GM06990 (cell line): ENCODE measurements around the gene PAFAH1B2.
A peak's percentile ranks its signal among the peaks of the same experiment; 100 is the strongest.

Experiments
- DNase-seq: peaks from one replicate; pipeline ENCODE4 v3.0.0-alpha.2; 2011; ENCODE audit not compliant: insufficient read length; ENCODE audit errors: extremely low read depth
- H3K27me3 ChIP-seq: replicated peaks from 2 replicates; pipeline ENCODE4 v1.6.0; 2011; ENCODE audit warnings: low read length; ENCODE audit not compliant: control insufficient read depth, insufficient read depth
- H3K36me3 ChIP-seq: 2 replicates; pipeline ENCODE4 v1.5.1; 2011; ENCODE audit warnings: low read length; ENCODE audit not compliant: control insufficient read depth, insufficient read depth
- H3K4me3 ChIP-seq: replicated peaks from 2 replicates; pipeline ENCODE4 v1.5.1; 2011; ENCODE audit warnings: low read depth, mild to moderate bottlenecking, control low read depth, low read length
- TF ChIP-seq, protein P1 (sequence below): IDR thresholded peaks from 2 replicates; pipeline ENCODE4 v1.5.1; 2011; ENCODE audit warnings: low read length, control low read depth, mild to moderate bottlenecking, inconsistent platforms; ENCODE audit not compliant: insufficient read depth, poor library complexity, severe bottlenecking

Gene PAFAH1B2, protein sequence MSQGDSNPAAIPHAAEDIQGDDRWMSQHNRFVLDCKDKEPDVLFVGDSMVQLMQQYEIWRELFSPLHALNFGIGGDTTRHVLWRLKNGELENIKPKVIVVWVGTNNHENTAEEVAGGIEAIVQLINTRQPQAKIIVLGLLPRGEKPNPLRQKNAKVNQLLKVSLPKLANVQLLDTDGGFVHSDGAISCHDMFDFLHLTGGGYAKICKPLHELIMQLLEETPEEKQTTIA

DNA sequence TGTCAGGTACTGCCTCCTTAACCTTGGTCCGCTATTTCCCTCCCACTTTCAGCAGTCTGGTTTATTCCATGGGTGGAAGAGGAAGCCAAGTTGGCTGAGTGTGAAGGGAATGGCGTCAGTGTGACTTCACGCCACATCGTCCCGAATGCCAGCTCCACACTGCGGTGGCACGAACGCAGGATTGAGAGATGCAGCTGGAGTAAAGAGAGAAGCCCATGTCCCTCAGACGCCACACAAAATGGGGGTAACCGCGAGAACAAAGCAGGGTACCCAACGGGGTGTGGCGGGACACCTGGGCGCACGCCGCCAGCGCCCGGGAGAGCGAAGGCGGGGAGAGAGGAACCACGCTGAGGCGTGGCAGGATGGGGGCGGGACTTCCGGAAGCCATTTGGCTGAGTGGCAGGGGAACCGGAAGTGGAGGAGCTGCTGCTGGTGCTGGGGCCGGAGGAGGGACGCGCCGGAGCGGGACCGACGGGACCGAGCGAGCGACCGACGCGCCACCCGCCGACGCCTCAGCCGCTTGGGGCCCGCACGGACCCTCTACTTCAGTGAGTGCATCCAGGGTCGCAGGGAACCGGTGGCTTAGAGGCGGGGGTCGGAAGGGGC is at the start of gene PAFAH1B2:
PAFAH1B2 (plus strand) TSS at position 417 of the 606 bp plus-strand sequence. CDS start 8,161 bp downstream, outside the sequence.
- Histone ChIP-seq H3K27me3 (no peaks in the 10 kb centered on the region), H3K36me3 (peaks cover 2% of the 10 kb centered on the region), H3K4me3 (peak within 1 kb of the TSS; percentile 94)
- peak; percentile 94 for DNase-seq
- TF ChIP-seq, protein P1, sequence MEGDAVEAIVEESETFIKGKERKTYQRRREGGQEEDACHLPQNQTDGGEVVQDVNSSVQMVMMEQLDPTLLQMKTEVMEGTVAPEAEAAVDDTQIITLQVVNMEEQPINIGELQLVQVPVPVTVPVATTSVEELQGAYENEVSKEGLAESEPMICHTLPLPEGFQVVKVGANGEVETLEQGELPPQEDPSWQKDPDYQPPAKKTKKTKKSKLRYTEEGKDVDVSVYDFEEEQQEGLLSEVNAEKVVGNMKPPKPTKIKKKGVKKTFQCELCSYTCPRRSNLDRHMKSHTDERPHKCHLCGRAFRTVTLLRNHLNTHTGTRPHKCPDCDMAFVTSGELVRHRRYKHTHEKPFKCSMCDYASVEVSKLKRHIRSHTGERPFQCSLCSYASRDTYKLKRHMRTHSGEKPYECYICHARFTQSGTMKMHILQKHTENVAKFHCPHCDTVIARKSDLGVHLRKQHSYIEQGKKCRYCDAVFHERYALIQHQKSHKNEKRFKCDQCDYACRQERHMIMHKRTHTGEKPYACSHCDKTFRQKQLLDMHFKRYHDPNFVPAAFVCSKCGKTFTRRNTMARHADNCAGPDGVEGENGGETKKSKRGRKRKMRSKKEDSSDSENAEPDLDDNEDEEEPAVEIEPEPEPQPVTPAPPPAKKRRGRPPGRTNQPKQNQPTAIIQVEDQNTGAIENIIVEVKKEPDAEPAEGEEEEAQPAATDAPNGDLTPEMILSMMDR = no peak

DNA sequence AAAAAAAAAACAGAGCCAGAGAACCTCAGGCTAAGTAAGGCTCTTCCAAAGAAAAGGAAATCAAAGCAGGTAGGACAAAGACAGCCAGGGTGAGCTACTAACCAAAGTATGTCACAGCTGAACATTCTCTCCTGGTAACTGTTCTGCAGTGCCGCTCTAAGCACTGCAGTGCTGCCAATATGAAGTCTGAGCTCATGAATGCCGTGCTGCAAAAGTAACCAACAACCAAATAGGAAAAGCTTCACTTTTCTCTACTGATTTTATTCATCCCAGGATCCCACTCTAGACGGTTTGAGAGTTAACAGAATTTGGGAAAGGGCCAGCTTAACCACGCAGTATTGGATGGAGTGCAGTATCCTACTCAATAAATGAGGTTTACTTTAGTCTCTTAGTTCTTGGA is 49.3 kb upstream of the PAFAH1B2 start:
- DNase-seq = no peak
- Histone ChIP-seq H3K4me3 (no peak overlapping the region), H3K27me3 (no peaks in the 10 kb centered on the region), H3K36me3 (no peaks in the 10 kb centered on the region)
- TF ChIP-seq, protein P1 = no peak

DNA sequence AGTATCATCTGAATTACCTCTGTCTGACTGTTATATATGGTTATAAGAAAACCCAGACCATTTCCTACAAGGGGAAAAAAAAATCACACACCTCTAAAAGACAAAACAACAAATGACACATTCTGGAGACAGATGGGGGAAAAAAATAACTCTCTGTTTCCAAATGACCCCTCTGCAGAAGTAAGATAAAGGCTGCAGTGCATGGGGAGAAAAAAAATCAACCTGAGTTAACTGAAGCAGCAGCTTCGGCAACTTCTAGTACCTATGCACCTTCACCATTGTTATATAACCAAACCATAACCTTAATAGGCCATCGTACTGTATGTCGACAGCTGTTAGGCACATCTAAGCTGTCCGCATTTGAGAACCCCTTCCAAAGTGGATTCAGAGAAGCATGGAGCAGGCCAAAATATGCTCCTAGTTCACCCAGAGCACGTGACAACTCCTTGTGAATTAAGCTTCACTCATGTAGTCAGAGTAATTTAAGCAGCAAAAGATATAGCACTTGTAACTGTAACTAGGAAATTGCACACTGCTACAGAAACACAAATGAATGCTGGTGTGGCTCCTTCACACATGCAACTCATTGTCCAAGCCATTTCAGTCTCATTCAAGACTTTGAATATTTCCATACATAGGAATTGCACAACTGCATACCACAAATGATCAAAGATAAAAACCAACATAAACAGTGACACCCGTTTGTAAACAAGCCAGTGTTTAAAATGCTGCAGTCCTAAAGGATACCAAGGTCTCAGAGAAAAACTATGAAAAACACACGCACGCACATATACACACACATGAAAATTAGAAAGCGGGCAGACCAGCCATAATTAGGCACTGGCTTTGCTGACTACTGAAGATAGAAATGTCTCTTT is 48.6 kb upstream of the PAFAH1B2 start:
- Histone ChIP-seq H3K4me3 (peak overlapping the region; percentile 70), H3K27me3 (no peaks in the 10 kb centered on the region), H3K36me3 (no peaks in the 10 kb centered on the region)
- no peak for DNase-seq
- TF ChIP-seq, protein P1 = no peak

DNA sequence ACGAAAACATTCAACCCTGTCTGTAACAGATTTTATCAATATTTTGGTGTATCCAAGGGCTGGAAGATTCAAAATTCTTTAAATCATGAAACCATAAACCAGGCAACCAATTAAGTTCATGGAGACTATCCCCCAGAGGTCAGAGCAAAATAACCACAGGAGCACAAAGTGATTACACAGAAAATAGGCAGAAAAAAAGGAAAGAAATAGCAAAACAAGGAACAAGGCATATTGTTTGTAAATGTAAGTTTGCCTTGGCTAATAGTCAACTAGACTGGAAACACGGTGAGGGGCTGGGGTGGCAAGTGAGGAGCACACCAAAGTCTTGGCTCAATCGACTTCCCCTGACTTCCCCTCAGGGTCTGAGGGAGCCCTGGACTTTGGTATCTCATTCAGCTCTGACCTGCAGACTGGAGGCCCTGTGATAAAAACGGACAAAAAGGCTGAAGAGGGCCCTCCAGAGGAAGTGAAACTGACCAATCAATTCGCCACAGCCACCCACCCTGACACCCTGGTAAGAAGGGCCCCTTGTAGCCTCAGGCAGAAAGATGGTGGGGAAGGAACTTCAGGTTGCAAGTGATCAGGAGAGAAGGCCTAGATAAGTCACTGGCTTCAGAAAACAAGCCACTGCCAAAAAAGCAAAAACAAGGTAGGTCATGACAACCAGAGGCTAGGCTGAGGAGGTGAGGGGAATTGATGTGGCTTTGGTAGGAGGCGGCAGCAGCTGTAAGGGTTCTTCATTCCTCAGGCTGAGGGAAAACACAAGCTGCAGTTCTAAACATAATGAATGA is 47.7 kb upstream of the PAFAH1B2 start:
- TF ChIP-seq, protein P1 = no peak
- Histone ChIP-seq H3K27me3 (no peaks in the 10 kb centered on the region), H3K4me3 (peak overlapping the region; percentile 70), H3K36me3 (no peaks in the 10 kb centered on the region)
- DNase-seq = peak; percentile 71

DNA sequence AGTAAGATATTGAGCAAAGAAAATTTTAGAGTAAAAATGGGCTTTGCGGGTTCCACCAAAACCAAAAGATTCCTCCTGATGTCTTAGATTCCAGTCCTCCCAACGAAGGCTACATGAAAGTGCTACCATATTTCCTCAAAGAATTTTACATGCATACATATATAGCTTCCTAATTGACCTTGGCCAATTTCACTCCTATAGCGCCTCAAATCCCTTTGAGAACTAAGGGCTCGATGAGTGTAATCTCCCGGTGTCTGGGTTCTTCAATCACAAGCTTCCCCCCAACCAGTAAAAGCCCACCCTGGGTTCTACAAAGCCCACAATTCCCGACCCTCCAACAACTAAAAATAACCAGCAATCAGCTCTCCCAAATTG is 47.1 kb upstream of the PAFAH1B2 start:
- H3K27me3 ChIP-seq = no peaks in the 10 kb centered on the region
- DNase-seq = no peak
- TF ChIP-seq, protein P1 = no peak
- H3K4me3 ChIP-seq = peak overlapping the region; percentile 70
- H3K36me3 ChIP-seq = no peaks in the 10 kb centered on the region
